HEK293 (cell line): ENCODE measurements around the gene ARV1.

Experiments
- CTCF ChIA-PET: fragments of 350-600 bp; formaldehyde crosslinking; extraction: SDS; loops from one replicate; lab custom pipeline; 2021; ENCODE audit warnings: antibody characterized with exemption; lab: Yijun Ruan, JAX
- POLR2A ChIA-PET: fragments of 300-600 bp; formaldehyde crosslinking; extraction: SDS; loops from one replicate; lab custom pipeline; 2020; ENCODE audit warnings: antibody characterized with exemption, inconsistent platforms; lab: Yijun Ruan, JAX
- H3K27ac ChIP-seq: fragments of 200-500 bp; sonication (Bioruptor generic); 2 replicates; pipeline ENCODE4 v1.5.1; 2014; ENCODE audit warnings: low read depth, low read length, control low read depth, inconsistent platforms; ENCODE audit errors: extremely low read depth
- H3K36me3 ChIP-seq, 2 experiments: fragments of 200-500 bp in 1 of 2; sonication (Bioruptor generic) in 1 of 2; 1 replicate in 1 of 2; 2 replicates in 1 of 2; pipeline ENCODE4 v1.5.1; 2014 to 2017; ENCODE audit warnings: inconsistent platforms in 2 of 2, low read length in 2 of 2; ENCODE audit not compliant: control insufficient read depth in 2 of 2, insufficient read depth in 1 of 2
- H3K4me1 ChIP-seq: fragments of 200-500 bp; sonication (Bioruptor generic); 2 replicates; pipeline ENCODE4 v1.5.1; 2014; ENCODE audit warnings: mild to moderate bottlenecking, low read length, inconsistent platforms; ENCODE audit not compliant: control insufficient read depth, insufficient read depth
- H3K4me3 ChIP-seq: 2 replicates; pipeline ENCODE4 v1.5.1; 2011; ENCODE audit warnings: low read depth, mild to moderate bottlenecking, control low read depth, low read length, moderate library complexity
- H3K9me3 ChIP-seq: fragments of 200-500 bp; sonication (Bioruptor generic); 2 replicates; pipeline ENCODE4 v1.5.1; 2014; ENCODE audit warnings: low read depth, low read length, inconsistent platforms; ENCODE audit not compliant: control insufficient read depth, insufficient read depth
- EGR2 ChIP-seq: fragments of 450-650 bp; formaldehyde crosslinking; IDR thresholded peaks from 2 replicates; pipeline ENCODE4 v1.5.1; 2016; ENCODE audit warnings: low read depth, missing biosample characterization, missing genetic modification characterization
- HIC1 ChIP-seq: fragments of 450-650 bp; formaldehyde crosslinking; IDR thresholded peaks from 2 replicates; pipeline ENCODE4 v1.5.1; 2016; ENCODE audit warnings: missing biosample characterization, missing genetic modification characterization
- HOXC10 ChIP-seq: sonication (generic); formaldehyde crosslinking; IDR thresholded peaks from 2 replicates; pipeline ENCODE4 v1.8.1; 2023; ENCODE audit warnings: mild to moderate bottlenecking, missing genetic modification reagents
- INSM2 ChIP-seq: fragments of 450-650 bp; formaldehyde crosslinking; IDR thresholded peaks from 2 replicates; pipeline ENCODE4 v1.5.1; 2016; ENCODE audit warnings: missing biosample characterization, missing genetic modification characterization
- KLF10 ChIP-seq: fragments of 450-650 bp; IDR thresholded peaks from 2 replicates; pipeline ENCODE4 v1.5.1; 2018; ENCODE audit warnings: missing biosample characterization, mild to moderate bottlenecking, missing genetic modification characterization
- KLF16 ChIP-seq: fragments of 450-650 bp; formaldehyde crosslinking; IDR thresholded peaks from 2 replicates; pipeline ENCODE4 v1.5.1; 2017; ENCODE audit warnings: missing biosample characterization, missing genetic modification characterization
- MYNN ChIP-seq: fragments of 450-650 bp; formaldehyde crosslinking; IDR thresholded peaks from 2 replicates; pipeline ENCODE4 v1.5.1; 2016; ENCODE audit warnings: missing biosample characterization, missing genetic modification characterization, borderline replicate concordance
- PRDM10 ChIP-seq: fragments of 450-650 bp; formaldehyde crosslinking; IDR thresholded peaks from 2 replicates; pipeline ENCODE4 v1.5.1; 2016; ENCODE audit warnings: missing biosample characterization, missing genetic modification characterization
- SCRT2 ChIP-seq: fragments of 450-650 bp; formaldehyde crosslinking; IDR thresholded peaks from 2 replicates; pipeline ENCODE4 v1.5.1; 2016; ENCODE audit warnings: missing biosample characterization, missing genetic modification characterization
- SP3 ChIP-seq: fragments of 450-650 bp; formaldehyde crosslinking; IDR thresholded peaks from 2 replicates; pipeline ENCODE4 v1.5.1; 2016; ENCODE audit warnings: missing biosample characterization, missing genetic modification characterization
- TCF7L2 ChIP-seq: IDR thresholded peaks from 2 replicates; pipeline ENCODE4 v1.6.1; 2011; ENCODE audit warnings: low read depth, mild to moderate bottlenecking, inconsistent platforms, low read length, moderate library complexity, borderline replicate concordance
- WT1 ChIP-seq: fragments of 450-650 bp; formaldehyde crosslinking; IDR thresholded peaks from 2 replicates; pipeline ENCODE4 v1.5.1; 2016; ENCODE audit warnings: missing biosample characterization, missing genetic modification characterization
- YY1 ChIP-seq: fragments of 450-650 bp; formaldehyde crosslinking; IDR thresholded peaks from 2 replicates; pipeline ENCODE4 v1.5.1; 2018; ENCODE audit warnings: missing biosample characterization, missing genetic modification characterization
- ZBTB1 ChIP-seq: fragments of 450-650 bp; formaldehyde crosslinking; IDR thresholded peaks from 2 replicates; pipeline ENCODE4 v1.5.1; 2016; ENCODE audit warnings: missing biosample characterization, missing genetic modification characterization
- ZFHX2 ChIP-seq: fragments of 450-650 bp; formaldehyde crosslinking; conservative IDR thresholded peaks from 2 replicates; pipeline ENCODE4 v1.5.1; 2016; ENCODE audit warnings: missing biosample characterization, missing genetic modification characterization
- ZNF211 ChIP-seq: fragments of 450-650 bp; formaldehyde crosslinking; IDR thresholded peaks from 2 replicates; pipeline ENCODE4 v1.5.1; 2016; ENCODE audit warnings: low read depth, missing biosample characterization, missing genetic modification characterization
- ZNF239 ChIP-seq: fragments of 450-650 bp; formaldehyde crosslinking; IDR thresholded peaks from 2 replicates; pipeline ENCODE4 v1.5.1; 2016; ENCODE audit warnings: missing biosample characterization, missing genetic modification characterization
- ZNF394 ChIP-seq: fragments of 450-650 bp; formaldehyde crosslinking; IDR thresholded peaks from 2 replicates; pipeline ENCODE4 v1.5.1; 2016; ENCODE audit warnings: missing biosample characterization, missing genetic modification characterization, mild to moderate bottlenecking, moderate library complexity, borderline replicate concordance
- ZNF514 ChIP-seq: fragments of 450-650 bp; formaldehyde crosslinking; IDR thresholded peaks from 2 replicates; pipeline ENCODE4 v1.5.1; 2016; ENCODE audit warnings: missing biosample characterization, missing genetic modification characterization
- ZNF664 ChIP-seq: fragments of 450-650 bp; formaldehyde crosslinking; IDR thresholded peaks from 2 replicates; pipeline ENCODE4 v1.5.1; 2016; ENCODE audit warnings: missing biosample characterization, missing genetic modification characterization
- ZNF701 ChIP-seq: fragments of 450-650 bp; formaldehyde crosslinking; IDR thresholded peaks from 2 replicates; pipeline ENCODE4 v1.5.1; 2016; ENCODE audit warnings: missing biosample characterization, missing genetic modification characterization
- ZNF76 ChIP-seq: fragments of 450-650 bp; formaldehyde crosslinking; IDR thresholded peaks from 2 replicates; pipeline ENCODE4; 2016; ENCODE audit warnings: low read depth, missing biosample characterization, missing genetic modification characterization, borderline replicate concordance
- ZNF791 ChIP-seq: fragments of 450-650 bp; formaldehyde crosslinking; IDR thresholded peaks from 2 replicates; pipeline ENCODE4 v1.5.1; 2016; ENCODE audit warnings: missing biosample characterization, missing genetic modification characterization
- ZNF830 ChIP-seq: fragments of 450-650 bp; IDR thresholded peaks from 2 replicates; pipeline ENCODE4 v1.5.0; 2018; ENCODE audit warnings: missing biosample characterization, missing genetic modification characterization, low read depth, mild to moderate bottlenecking, moderate library complexity
- ZNF843 ChIP-seq: fragments of 450-650 bp; formaldehyde crosslinking; IDR thresholded peaks from 2 replicates; pipeline ENCODE4 v1.5.1; 2016; ENCODE audit warnings: missing biosample characterization, missing genetic modification characterization

Gene ARV1

GRCh38 chr1:231032963-231033362 lies 54.1 kb downstream of the ARV1 start:
- POLR2A ChIA-PET = no interaction called here
- Histone ChIP-seq H3K4me3 (no peak overlapping the region), H3K27ac (no peak overlapping the region), H3K9me3 (no peaks in the 10 kb centered on the region), H3K36me3 (peaks cover 0 to 6% of the 10 kb centered on the region in 2 experiments; a peak in 1 of 3 replicates), H3K4me1 (peaks cover 8% of the 10 kb centered on the region; the same call in 1 of the 2 replicates)
- TF ChIP-seq ZFHX2 (tag by site-specific recombination) = peak; percentile 34; the same call in 1 of the 2 replicates
- no peak for TF ChIP-seq ZNF664 (tag by site-specific recombination)
- no peak for TF ChIP-seq HOXC10 (CRISPR knock-in tag)
- CTCF ChIA-PET = interaction anchor here (0.6 kb wide), 1 partner anchor 768 kb away, joined by 3 read pairs; no protein-coding TSS in a partner anchor

- Histone ChIP-seq H3K9me3 (no peaks in the 10 kb centered on the region), H3K27ac (no peak overlapping the region), H3K4me3 (no peak overlapping the region), H3K4me1 (peaks cover 18% of the 10 kb centered on the region), H3K36me3 (no peaks in the 10 kb centered on the region)
- ChIA-PET POLR2A (no interaction called here), CTCF (interaction anchor here (0.6 to 1.4 kb wide), 3 partner anchors 11 to 237 kb away, joined by 3 to 5 read pairs (median 4); no protein-coding TSS in a partner anchor)
- TF ChIP-seq ZNF211 = no peak
- TF ChIP-seq ZNF394 = no peak
- TF ChIP-seq ZBTB1 = no peak
- no peak for TF ChIP-seq YY1
- TF ChIP-seq ZNF791 (tag by site-specific recombination) = no peak
- no peak for TF ChIP-seq KLF10 (tag by site-specific recombination)
- TF ChIP-seq EGR2 (tag by site-specific recombination) = no peak
- no peak for TF ChIP-seq ZNF514
- TF ChIP-seq ZNF76 = no peak
- TF ChIP-seq ZNF830 (tag by site-specific recombination) = no peak
- TF ChIP-seq ZNF843 (tag by site-specific recombination) = no peak
- TF ChIP-seq TCF7L2 = no peak
- no peak for TF ChIP-seq HIC1
- no peak for TF ChIP-seq MYNN (tag by site-specific recombination)
- no peak for TF ChIP-seq ZNF701
- no peak for TF ChIP-seq INSM2 (tag by site-specific recombination)
- TF ChIP-seq ZNF239 (tag by site-specific recombination) = no peak
Observed at GRCh38 chr1:231035799-231036198, 56.9 kb downstream of the ARV1 start.

GRCh38 chr1:231036416-231036815 lies 57.5 kb downstream of the ARV1 start:
- CTCF ChIA-PET = interaction anchor here (0.5 to 1.4 kb wide), 3 partner anchors 175 to 610 kb away, joined by 3 to 5 read pairs (median 3); partner anchors contain the start of gene PGBD5
- Histone ChIP-seq H3K36me3 (no peaks in the 10 kb centered on the region), H3K9me3 (no peaks in the 10 kb centered on the region), H3K4me1 (peaks cover 21% of the 10 kb centered on the region), H3K27ac (no peak overlapping the region), H3K4me3 (no peak overlapping the region)
- POLR2A ChIA-PET = no interaction called here
- TF ChIP-seq WT1 (tag by site-specific recombination) (peak; percentile 73), SP3 (tag by site-specific recombination) (no peak), SCRT2 (tag by site-specific recombination) (no peak), KLF16 (tag by site-specific recombination) (no peak), PRDM10 (tag by site-specific recombination) (peak; percentile 59)
